ENCODE measurements around the gene BMPR1A. TPM values are rescaled to one million over a fixed set of nuclear protein-coding genes. Genes with fewer than 3 reads are reported as not detected.

Gene BMPR1A
- total RNA-seq, 4 donors from 2014 or later, result 72.7 to 89.5 (median 84.2) TPM

DNA sequence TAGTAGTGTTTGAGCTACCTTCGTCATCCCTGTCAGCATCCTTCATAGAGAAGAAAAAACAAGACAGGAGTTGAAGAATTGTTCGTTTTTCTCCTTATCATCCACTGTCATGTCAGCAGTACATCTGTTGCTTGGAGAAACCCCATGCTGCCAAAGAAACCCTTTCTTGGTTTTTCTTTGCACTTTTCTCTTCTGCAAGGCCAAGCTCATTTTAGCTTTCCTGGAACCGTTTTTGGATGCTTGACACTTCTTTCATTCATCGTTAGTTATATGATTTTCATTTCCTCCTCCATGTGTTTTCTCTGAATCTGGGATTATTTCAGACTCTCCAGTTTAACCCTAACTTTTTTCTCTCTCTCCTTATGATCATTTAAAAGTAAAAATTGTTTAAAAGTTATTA is 142.1 kb downstream of the BMPR1A start:
- Histone ChIP-seq H3K27ac (peak overlapping the region in 2 of 3 donors; percentile 13 to 35), H3K36me3 (no peaks in the 10 kb centered on the region), H3K4me3 (replicated peaks in 1 of 3) (no peak overlapping the region), H3K4me1 (peaks cover 0 to 25% of the 10 kb centered on the region in 2 donors), H3K27me3 (no peaks in the 10 kb centered on the region), H3K9me3 (no peaks in the 10 kb centered on the region)
- WGBS, 2 donors, result 74 to 81% methylated on average over 4 of the region's 4 CpGs
- intact Hi-C loops (cut with DNase I), result loop anchor here (5.0 kb wide), 2 partner anchors 191 to 211 kb away; no protein-coding TSS in a partner anchor
- no peak for TF ChIP-seq POLR2A (IDR thresholded peaks at IDR 0.05)
- TF ChIP-seq, protein P1, sequence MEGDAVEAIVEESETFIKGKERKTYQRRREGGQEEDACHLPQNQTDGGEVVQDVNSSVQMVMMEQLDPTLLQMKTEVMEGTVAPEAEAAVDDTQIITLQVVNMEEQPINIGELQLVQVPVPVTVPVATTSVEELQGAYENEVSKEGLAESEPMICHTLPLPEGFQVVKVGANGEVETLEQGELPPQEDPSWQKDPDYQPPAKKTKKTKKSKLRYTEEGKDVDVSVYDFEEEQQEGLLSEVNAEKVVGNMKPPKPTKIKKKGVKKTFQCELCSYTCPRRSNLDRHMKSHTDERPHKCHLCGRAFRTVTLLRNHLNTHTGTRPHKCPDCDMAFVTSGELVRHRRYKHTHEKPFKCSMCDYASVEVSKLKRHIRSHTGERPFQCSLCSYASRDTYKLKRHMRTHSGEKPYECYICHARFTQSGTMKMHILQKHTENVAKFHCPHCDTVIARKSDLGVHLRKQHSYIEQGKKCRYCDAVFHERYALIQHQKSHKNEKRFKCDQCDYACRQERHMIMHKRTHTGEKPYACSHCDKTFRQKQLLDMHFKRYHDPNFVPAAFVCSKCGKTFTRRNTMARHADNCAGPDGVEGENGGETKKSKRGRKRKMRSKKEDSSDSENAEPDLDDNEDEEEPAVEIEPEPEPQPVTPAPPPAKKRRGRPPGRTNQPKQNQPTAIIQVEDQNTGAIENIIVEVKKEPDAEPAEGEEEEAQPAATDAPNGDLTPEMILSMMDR (IDR thresholded peaks at IDR 0.05), result no peak
- DNase-seq, result no peak

DNA sequence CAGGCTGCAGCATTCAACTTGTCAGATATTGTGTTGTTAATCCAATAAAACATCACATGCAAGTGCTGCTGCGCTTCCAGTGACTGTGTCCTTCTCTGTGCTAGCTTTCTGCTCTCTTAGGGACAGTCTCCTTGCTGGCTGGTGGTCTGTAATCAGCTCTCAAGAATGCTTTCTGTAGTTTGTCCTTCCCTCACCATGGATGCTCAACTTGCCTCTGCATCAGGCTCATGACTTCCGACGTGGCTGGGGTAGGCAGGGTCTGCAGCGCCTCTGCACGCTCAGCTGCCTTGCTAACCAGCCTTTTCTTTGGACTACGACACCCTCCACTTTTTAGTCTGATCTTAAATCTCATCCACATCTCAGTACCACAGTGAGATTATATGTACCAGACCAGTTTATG is 142.7 kb downstream of the BMPR1A start:
- H3K27ac ChIP-seq, result peak overlapping the region in 2 of 3 donors; percentile 13 to 35
- WGBS, 2 donors, result 67 to 76% methylated on average over 6 of the region's 6 CpGs
- intact Hi-C loops (cut with DNase I), result loop anchor here (5.0 kb wide), 2 partner anchors 192 to 212 kb away; no protein-coding TSS in a partner anchor
- no peaks in the 10 kb centered on the region for H3K9me3 ChIP-seq
- no peak overlapping the region for H3K4me3 ChIP-seq (replicated peaks in 1 of 3)
- peaks cover 0 to 25% of the 10 kb centered on the region in 2 donors for H3K4me1 ChIP-seq
- DNase-seq, result no peak
- no peaks in the 10 kb centered on the region for H3K36me3 ChIP-seq
- H3K27me3 ChIP-seq, result no peaks in the 10 kb centered on the region
- TF ChIP-seq POLR2A (IDR thresholded peaks at IDR 0.05), result no peak
- TF ChIP-seq, protein P1 (IDR thresholded peaks at IDR 0.05), result no peak

DNA sequence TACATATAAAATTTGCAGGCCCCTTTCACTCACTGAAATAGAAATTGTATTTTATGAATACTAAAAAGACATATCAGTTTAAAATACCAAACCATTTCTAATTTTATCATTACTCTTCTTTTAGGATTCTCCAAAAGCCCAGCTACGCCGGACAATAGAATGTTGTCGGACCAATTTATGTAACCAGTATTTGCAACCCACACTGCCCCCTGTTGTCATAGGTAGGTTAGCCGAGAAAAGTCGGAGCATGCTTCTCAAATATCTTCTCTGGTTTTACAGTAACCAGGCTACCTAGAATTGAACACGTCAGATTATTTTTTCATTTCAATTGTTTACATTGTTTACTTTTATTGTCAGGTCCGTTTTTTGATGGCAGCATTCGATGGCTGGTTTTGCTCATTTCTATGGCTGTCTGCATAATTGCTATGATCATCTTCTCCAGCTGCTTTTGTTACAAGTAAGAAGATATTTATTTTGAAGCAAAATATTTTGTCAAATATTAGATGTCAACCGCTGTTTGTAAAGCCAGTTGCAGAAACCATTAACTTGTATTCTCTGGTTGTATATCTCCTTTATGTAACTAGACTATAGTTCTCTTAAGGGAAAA is 143.4 kb downstream of the BMPR1A start:
- 22% methylated on average over 9 of the region's 9 CpGs for WGBS, 2 donors
- Histone ChIP-seq H3K9me3 (no peaks in the 10 kb centered on the region), H3K27ac (peak overlapping the region in 1 of 3 donors; percentile 13), H3K4me3 (replicated peaks in 1 of 3) (no peak overlapping the region), H3K4me1 (peaks cover 0 to 25% of the 10 kb centered on the region in 2 donors), H3K27me3 (no peaks in the 10 kb centered on the region), H3K36me3 (no peaks in the 10 kb centered on the region)
- TF ChIP-seq, protein P1 (IDR thresholded peaks at IDR 0.05), result peak in 5 of 6 experiments; percentile 47 to 82 (median 76)
- TF ChIP-seq POLR2A (IDR thresholded peaks at IDR 0.05), result no peak
- intact Hi-C loops (cut with DNase I), result loop anchor here (5.0 kb wide), 2 partner anchors 192 to 212 kb away; no protein-coding TSS in a partner anchor
- DNase-seq, result peak; percentile 70 to 74

DNA sequence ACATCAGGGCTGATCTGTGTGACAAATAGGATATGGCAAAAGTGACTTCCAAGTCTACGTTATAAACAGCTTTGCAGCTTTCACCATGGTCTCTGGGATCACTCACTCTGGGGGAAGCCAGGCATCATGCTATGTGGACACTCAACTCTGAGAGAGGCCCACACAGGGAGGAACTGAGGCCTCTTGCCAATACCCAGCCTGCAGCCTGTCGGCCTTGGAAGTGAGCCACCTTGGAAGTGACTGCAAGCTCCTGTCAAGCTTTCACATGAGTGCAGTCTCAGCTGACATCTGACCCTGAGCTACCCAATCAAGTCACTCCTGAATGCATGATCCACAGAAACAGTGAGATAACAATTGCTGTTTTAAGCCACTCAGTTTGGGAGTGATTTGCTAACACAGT is 144.5 kb downstream of the BMPR1A start:
- no peaks in the 10 kb centered on the region for H3K9me3 ChIP-seq
- peaks cover 0 to 25% of the 10 kb centered on the region in 2 donors for H3K4me1 ChIP-seq
- WGBS, 2 donors, result 13 to 16% methylated on average over 1 to 2 of the region's 2 CpGs
- intact Hi-C loops (cut with DNase I), result no loop called here
- H3K27ac ChIP-seq, result peak overlapping the region; percentile 13 to 75 (median 52)
- DNase-seq, result peak; percentile 95 to 96
- no peak overlapping the region for H3K4me3 ChIP-seq (replicated peaks in 1 of 3)
- TF ChIP-seq POLR2A (IDR thresholded peaks at IDR 0.05), result peak in 1 of 2 donors; percentile 47
- TF ChIP-seq, protein P1 (IDR thresholded peaks at IDR 0.05), result no peak
- H3K27me3 ChIP-seq, result no peaks in the 10 kb centered on the region
- H3K36me3 ChIP-seq, result no peaks in the 10 kb centered on the region

DNA sequence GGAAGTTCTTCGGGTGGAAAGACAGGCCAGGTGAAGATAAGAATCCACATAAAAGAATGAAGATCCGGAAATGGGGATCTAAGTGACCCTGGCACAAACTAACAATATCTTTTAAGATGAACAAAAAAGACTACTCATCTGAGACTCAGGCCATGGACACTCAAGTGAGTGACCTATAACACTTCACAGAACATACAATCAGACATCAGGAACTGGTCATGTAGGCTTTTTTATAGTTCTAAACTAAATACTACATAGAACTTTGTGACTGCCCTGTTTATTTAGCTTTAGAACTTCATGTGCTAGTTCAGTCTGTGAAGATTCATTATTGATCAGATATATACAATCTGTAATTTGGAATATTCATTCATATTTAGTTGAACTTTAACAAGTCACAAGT is 148.2 kb downstream of the BMPR1A start:
- no peak overlapping the region for H3K4me3 ChIP-seq (replicated peaks in 1 of 3)

More for the DNA sequence above, 148.2 kb downstream of the BMPR1A start:
- no peaks in the 10 kb centered on the region for H3K27me3 ChIP-seq
- intact Hi-C loops (cut with DNase I), result no loop called here
- H3K27ac ChIP-seq, result no peak overlapping the region
- H3K4me1 ChIP-seq, result peaks cover 0 to 19% of the 10 kb centered on the region in 2 donors
- WGBS, 2 donors, result 95 to 96% methylated on average over 2 of the region's 2 CpGs
- no peaks in the 10 kb centered on the region for H3K9me3 ChIP-seq
- no peaks in the 10 kb centered on the region for H3K36me3 ChIP-seq
- no peak for TF ChIP-seq POLR2A (IDR thresholded peaks at IDR 0.05)
- TF ChIP-seq, protein P1 (IDR thresholded peaks at IDR 0.05), result no peak
- DNase-seq, result no peak
